SK-N-SH (cell line): ENCODE results near the gene KMO.

Experiments used
- ELF1 ChIP-seq: IDR thresholded peaks from 2 replicates; pipeline ENCODE4 v1.4.0; 2012
- EP300 ChIP-seq, 2 experiments: IDR thresholded peaks; 2 replicates each; pipeline versions ENCODE4 v1.4.0 to v1.6.1; 2012; ENCODE audit warnings: borderline replicate concordance in 1 of 2, low read depth in 1 of 2, low read length in 1 of 2
- RCOR1 ChIP-seq: fragments of 150-350 bp; IDR thresholded peaks from 2 replicates; pipeline ENCODE4 v1.6.1; 2017; ENCODE audit warnings: antibody characterized with exemption, low read length
- TF ChIP-seq, protein P1 (sequence below): IDR thresholded peaks from 2 replicates; pipeline ENCODE4 v1.6.1; 2012; ENCODE audit warnings: mild to moderate bottlenecking, low read depth, low read length, moderate library complexity
- TF ChIP-seq, protein P2 (sequence below): IDR thresholded peaks from 2 replicates; pipeline ENCODE4 v1.4.0; 2012; ENCODE audit warnings: low read depth, borderline replicate concordance
- TF ChIP-seq, protein P3 (sequence below): fragments of 150-350 bp; IDR thresholded peaks from 2 replicates; pipeline ENCODE4 v1.6.1; 2017; ENCODE audit warnings: antibody characterized with exemption, low read length, low read depth, borderline replicate concordance

DNA sequence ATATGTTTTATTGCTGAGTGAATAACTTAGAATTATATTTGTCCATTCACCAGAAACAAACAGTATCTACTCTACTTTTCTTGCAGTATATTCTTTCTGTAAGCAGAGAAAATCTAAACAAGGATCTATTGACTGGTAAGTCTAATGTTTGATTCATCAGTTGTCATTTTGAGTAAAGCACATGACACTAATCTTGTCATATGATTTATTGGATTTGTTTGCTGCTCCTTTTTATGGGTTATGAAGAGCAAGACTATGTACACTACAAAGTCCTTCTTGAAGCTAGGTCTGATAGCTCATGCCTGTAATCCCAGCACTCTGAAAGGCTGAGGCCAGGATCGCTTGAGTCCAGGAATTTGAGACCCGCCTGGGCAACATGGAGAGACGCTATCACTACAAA, 23.3 kb downstream of the KMO start:
- TF ChIP-seq RCOR1: no peak
- no peak for TF ChIP-seq ELF1
- TF ChIP-seq, protein P1, sequence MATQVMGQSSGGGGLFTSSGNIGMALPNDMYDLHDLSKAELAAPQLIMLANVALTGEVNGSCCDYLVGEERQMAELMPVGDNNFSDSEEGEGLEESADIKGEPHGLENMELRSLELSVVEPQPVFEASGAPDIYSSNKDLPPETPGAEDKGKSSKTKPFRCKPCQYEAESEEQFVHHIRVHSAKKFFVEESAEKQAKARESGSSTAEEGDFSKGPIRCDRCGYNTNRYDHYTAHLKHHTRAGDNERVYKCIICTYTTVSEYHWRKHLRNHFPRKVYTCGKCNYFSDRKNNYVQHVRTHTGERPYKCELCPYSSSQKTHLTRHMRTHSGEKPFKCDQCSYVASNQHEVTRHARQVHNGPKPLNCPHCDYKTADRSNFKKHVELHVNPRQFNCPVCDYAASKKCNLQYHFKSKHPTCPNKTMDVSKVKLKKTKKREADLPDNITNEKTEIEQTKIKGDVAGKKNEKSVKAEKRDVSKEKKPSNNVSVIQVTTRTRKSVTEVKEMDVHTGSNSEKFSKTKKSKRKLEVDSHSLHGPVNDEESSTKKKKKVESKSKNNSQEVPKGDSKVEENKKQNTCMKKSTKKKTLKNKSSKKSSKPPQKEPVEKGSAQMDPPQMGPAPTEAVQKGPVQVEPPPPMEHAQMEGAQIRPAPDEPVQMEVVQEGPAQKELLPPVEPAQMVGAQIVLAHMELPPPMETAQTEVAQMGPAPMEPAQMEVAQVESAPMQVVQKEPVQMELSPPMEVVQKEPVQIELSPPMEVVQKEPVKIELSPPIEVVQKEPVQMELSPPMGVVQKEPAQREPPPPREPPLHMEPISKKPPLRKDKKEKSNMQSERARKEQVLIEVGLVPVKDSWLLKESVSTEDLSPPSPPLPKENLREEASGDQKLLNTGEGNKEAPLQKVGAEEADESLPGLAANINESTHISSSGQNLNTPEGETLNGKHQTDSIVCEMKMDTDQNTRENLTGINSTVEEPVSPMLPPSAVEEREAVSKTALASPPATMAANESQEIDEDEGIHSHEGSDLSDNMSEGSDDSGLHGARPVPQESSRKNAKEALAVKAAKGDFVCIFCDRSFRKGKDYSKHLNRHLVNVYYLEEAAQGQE: no peak
- TF ChIP-seq EP300 (IDR thresholded peaks at IDR 0.05; ENCODE audit: borderline replicate concordance in 1 of 2, low read depth in 1 of 2, low read length in 1 of 2): no peak
- TF ChIP-seq, protein P2, sequence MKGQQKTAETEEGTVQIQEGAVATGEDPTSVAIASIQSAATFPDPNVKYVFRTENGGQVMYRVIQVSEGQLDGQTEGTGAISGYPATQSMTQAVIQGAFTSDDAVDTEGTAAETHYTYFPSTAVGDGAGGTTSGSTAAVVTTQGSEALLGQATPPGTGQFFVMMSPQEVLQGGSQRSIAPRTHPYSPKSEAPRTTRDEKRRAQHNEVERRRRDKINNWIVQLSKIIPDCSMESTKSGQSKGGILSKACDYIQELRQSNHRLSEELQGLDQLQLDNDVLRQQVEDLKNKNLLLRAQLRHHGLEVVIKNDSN: no peak
- TF ChIP-seq, protein P3, sequence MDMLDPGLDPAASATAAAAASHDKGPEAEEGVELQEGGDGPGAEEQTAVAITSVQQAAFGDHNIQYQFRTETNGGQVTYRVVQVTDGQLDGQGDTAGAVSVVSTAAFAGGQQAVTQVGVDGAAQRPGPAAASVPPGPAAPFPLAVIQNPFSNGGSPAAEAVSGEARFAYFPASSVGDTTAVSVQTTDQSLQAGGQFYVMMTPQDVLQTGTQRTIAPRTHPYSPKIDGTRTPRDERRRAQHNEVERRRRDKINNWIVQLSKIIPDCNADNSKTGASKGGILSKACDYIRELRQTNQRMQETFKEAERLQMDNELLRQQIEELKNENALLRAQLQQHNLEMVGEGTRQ: no peak
